Suppressor macrophage (primary cell): Measurements from ENCODE around the gene FAF1.

Source experiments
- DNase-seq, 4 experiments: peaks; one replicate each; pipeline ENCODE4 v3.0.0-alpha.2; 2020 to 2022

Gene FAF1

DNA sequence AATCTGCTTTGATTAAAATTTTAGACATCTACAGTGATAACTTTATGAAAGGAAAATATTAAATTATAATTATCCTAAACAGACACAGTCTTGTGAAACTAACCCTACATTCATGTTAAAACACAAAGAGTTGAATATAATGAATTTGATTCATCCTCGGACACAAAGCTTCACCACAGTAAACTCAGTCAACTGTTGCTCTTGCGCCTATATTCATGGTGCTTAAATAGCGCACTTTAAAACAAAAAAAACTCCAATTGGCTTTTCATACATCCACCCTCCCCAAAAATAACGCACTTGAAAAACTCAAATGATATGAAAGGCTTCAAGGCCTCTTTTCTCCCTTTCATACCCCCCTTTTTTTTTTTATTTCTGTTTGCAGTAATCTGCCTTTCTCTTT, 260.3 kb downstream of the FAF1 start:
- no peak for DNase-seq

DNA sequence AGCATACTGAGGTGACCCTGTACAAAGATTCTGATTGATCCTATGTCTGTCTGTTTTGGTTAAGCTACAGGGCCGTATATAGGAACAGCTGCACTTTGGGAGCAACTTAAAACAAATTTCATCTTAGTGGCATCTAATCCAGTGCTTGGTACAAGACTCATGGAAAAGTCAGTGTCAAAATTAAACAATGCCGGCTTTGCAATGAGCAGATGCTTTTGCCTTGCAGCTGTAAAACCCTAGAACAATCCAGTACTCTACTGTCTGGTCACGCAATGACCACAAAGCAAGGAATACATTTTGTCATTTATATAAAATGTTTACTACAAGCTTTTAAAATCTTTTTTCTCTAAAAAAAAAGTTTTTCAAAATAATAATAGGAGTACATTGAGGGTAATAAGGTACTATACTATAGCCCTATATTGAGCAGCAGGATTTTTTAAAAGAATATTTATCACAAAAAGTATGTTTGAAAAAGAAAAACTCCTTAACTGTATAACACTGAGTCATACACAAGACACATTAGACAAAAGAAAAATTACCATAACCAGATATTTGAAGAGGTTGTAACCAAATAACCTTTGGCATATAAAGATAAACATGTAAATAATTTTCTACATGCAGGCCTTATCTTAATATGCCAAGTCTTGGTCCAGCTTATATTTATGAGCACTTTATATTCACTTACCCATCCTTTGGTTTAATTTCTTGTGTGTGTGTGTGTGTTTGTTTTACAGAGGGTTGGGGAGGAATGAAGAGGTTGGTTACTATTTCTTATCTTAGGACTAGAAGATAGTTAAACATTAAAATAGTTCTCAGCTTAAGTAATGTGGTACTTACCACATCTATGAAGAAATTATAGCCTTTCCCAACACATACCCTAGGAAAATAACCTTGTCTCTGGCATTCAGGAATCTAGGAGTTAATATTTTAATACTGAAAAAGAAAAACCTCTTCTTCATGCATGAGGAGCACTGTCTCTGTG, 262.3 kb downstream of the FAF1 start:
- DNase-seq = no peak

DNA sequence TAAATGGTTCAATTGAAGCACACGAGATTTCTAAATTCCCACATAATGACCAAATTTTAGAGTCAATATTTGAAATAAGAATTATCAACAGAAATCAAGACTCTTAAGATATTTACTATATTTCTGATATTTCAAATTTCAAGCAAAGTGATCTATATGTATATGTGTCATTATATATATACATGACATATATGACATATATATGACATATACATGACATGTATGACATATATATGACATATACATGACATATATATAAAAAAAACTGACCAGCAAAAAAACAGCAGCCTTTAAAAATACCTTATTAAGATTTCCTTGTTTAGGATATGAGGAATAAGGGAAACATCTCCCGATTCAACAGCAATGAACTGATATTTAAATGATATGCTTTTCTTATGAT, 266.2 kb downstream of the FAF1 start:
- no peak for DNase-seq

DNA sequence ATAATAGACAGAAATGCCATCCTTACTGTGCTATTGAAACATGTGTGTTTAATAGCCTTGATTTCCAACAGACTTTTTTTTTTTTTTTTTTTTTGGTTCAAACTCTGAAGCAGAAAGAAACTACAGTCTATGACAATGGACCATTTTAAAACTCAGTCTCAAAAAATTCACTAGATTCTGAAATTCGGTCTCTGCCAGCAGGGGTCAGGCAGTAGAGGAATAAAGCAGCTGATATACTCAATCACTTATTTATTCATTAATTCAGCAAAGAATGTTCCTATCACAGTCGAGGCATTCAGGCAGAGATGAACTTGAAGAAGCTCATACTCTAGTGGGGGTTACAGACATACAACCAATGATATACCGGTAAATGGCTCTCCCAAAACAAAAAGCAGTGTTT, 275.9 kb downstream of the FAF1 start:
- DNase-seq = no peak

DNA sequence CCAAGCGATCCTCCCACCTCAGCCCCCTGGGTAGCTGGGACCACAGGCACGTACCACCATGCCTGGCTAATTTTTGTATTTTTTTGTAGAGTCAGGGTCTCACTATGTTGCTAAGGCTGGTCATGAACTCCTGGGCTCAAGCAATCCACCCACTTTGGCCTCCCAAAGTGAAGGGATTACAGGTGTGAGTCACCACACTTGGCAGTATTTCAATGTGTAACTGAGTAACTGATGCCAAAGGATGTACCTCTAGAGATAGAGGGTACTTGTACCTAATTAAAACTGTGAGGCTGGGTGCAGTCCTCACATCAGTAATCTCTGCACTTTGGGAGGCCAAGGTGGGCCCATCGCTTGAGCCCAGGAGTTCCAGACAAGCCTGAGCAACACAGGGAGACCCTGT, 278.1 kb downstream of the FAF1 start:
- DNase-seq = no peak

DNA sequence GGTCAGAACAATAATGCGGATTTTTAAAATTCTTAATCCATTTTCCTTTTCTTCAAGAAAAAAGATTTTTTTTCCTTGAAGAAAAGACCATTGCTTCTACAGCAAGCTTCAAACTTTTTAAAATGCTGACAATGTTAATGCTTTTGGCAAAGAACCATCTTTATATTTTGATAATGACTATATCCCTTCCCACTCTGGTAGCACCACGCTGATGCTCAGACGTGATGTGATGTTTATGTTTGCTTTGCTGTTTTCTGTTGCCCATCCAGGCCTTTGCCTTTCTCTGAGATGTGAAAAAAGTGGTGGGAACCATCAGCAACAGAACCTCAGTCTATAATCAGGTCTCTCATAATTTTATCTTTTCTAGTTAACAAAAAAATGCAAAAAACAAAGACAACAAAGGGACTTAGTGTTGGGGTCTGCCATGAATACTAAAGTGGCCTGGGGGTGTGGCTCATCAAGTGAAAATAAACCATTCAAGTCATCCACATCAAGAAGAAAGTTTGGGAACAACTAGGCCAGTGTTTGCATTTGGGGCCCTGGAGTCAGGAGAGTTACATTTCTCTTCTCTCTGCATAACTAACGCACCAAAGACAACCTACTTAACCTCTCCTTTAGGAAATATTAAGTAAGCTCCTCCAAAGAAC, 292.2 kb downstream of the FAF1 start:
- DNase-seq = no peak

DNA sequence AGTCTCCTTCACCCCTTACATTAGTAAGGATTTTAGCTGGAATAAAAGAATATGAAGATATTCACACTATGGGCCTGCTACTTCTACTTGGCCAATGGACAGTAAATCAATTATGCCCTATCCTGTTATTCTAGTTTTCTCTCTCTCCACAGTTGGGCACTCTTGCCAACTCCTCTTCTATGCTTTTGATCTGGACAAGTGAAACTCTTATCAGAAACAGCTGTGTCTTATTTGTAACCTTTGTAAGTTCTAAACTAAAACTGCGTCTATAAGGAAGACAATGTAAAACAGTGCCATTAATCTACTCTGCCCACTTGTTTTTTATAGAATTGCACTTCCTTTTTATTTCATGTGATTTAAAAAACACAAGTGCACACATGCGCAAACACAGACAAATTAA, 292.8 kb downstream of the FAF1 start:
- DNase-seq = peak in 1 of 4 experiments; percentile 2

DNA sequence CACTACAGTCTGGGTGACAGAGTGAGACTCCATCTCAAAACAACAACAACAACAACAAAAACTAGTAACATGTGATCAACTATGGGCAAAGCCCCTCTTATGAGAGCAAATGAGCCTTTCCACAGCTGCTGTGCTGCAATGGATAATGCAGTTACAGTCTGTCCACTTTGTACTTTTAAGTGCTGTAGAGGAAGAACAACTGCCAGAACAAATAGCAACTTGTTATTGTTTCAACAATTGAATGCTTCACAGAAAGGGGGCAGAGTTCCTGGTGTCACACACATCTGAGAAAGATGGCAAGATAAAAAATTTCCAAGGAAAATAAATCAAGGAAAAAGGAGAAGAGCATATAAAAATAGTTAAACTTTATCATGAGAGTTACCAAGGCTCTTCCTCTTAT, 293.2 kb downstream of the FAF1 start:
- DNase-seq = no peak

DNA sequence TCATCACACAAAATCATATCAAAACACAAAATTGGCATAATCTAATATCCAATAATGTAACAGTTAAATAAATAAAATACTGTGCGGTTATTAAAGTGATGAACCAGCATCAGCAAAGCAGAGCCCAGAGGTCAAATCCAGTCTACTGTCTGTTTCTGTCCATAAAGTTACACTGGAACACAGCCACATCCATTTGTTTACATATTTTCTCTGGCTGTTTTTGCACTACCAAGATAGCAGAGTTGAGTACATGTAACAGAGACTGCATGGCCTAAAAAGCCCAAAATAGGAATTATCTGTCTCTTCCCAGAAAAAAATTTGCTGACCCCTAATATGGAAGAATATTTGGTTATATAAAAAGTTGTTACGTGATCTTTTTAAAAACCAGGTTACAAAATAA, 294.7 kb downstream of the FAF1 start:
- DNase-seq = no peak

DNA sequence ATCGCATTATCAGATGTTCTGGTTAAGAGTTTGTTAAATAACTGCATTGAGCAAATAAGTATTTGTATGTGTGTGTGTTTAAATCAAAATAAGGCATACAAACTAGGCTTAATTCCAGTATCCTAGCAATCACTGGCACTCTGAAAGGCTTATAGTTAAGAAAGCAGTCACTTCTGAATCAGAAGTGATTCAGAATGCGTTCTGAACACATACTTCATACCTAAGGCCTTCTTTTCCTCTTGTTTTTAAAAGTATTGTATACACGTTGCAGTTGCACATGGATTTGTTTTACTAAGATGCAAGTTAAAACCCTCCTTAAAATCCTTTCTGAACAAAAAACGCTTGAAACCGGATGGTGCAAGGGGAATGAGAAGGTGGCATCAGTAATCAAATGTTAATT, 298.4 kb downstream of the FAF1 start:
- no peak for DNase-seq

DNA sequence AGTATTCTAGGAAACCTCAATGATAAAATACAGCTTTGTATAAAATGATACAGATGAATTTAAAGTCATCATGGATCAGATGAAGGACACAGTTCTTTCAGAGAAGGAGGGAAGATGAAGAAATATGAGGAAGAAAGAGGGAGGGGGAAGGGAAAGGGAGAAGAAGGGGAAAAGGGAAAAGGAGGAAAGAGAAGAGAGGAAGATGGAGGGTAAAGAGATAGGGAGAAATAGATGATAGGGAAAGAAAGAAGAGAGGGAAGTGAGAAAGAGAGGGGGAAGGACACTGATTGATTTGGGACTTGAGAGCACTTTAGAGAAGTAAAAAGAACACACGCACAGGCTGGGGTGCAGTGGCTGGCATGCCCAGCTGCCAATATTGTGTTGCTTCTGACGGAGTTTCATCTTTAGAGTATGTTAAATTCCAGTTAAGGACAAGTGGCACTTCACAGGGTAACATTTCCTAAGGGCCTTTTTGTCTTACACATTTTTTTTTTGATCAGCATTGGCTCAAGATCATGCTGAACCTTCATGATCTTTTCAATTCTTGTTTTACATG, 300.9 kb downstream of the FAF1 start:
- peak in 1 of 4 experiments; percentile 3 for DNase-seq

DNA sequence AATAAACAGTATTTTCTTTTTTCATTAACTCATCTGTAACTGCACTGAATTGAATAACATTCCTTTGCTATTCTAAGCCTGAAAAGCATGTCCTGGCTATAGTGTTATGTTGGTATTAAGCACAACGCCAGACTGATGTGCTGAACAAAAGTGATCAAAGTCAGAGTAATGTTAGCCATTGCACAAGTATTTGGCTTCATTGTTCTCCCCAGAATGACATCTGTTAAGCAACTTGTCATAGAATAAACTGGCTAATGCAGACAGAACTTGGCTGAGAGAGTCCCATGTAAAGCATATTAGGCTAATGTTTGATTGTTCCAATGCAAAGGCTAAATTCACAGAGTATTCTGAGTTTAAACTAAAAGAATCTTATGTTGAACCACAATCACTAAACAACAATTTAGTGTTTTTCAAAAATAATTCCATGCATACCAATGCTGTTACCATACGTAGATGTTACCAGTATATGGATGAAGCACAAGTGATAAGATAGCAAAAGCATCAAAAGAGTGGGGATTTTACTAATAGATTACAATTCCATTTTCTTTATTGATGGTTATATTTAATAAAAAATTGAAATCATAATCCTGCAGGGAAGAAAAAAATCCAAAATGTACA, 301.5 kb downstream of the FAF1 start:
- no peak for DNase-seq

DNA sequence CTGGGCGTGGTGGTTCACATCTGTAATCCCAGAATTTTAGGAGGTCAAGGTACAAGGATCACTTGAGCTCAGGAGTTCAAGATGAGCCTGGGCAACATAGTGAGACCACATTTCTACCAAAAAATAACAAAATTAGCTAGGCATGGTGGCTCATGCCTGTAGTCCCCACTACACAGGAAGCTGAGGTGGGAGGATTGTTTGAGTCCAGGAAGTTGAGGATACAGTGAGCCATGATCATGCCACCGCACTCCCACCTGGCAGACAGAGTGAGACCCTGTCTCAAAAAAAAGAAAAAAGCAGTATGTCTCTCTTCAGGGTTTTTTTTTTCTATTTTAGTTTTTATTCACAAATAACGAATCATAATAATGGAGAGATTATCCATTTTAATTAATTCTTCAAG, 303.1 kb downstream of the FAF1 start:
- DNase-seq = no peak

DNA sequence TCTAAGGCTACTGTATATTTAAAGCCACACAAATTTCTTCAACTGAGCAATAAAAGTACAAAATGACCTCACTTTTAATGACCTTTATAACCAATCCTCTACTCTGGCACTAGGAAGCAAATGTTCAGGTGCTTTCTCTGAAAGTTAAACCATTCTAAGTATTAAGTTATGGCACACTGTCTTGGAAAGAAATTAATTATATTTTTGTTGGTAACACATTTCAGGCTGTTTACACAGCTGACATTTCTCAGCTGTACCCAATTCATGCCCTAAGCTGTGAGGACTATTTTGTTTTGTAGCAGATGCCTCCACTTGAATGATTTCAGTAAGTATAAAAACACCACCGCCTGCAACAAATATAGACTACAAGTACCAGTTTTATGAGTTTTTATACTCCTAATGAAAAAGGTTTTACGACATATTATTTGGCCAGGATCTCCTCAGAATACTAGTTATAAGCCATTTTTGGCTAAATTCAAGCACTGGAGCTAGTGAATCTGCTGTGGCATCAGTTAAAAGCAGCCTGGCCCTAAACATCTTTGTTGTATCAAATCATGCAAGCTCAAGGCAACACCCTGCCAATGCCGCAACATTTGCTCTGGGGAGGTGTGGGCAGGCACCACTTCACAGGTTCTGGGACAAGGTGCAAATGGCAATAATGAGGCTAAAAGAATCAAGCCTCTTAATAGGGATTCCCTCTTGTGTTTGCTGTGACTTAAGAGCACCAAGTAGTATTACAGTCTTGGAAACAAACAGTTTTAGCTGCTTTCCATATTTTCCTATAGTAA, 308.4 kb downstream of the FAF1 start:
- no peak for DNase-seq

DNA sequence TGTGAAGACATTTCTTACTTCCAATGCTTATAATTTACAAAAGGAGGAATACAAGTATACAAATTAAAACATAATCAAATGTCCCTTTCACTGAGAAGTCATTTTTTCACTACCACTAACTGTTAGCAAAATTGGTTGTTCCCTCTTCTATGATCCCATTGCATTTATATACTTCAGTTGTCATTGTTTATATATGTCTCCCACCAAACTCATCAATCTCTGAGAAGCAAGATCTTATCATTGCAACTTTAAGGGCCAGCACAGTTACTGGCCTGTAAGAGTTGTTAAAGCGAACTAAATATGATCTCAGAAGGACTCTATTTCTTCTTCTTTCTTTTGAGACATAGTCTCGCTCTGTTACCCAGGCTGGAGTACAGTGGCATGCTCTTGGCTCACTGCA, 313.5 kb downstream of the FAF1 start:
- no peak for DNase-seq

DNA sequence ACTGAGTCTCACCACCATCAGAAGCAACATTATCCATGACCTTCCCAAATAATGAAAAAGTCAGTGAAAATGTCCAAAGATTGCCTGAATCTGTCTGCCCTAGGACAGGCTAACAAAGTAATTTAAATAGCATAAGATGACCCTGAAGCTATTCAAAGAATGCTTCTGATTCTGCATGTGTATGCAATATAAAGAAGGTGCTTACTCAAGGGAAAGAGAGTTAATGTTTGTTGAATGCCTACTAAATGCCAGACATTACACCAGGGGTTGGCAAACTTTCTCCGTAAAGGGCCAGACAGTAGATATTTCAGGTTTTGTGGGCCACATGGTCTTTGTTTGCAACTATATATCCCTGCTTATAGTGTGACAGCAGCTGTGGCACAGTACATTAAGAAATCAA, 314.9 kb downstream of the FAF1 start:
- no peak for DNase-seq

DNA sequence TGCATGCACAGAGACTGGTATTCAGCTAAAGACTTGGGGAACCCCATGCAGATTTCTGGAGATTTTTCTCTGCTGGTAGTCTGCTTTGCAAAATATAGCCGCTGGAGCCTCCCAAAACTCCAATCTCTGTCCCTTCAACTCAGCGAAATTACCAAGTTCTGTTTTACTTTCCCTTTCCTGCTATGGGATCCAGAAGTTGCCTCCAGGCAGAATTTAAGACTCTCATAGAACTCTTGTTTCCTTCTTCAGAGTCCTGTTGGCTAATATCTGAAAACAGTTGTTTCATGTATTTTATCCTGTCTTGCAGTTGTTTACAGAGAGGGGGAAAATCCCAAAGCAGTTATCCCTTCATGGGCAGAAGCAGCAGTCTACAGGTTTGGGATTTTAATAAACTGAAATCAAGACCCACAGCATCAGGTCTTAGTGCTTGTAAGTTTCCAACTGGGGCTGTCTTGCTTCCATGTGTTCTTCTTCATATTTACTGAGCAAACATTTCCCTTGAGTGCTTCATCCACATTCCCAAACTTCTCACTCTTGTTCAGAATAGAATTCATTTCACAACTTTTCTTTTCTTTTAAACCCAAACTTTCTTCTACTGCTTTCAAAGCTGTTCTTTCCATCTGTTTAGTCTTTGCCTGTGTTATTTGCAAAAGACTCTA, 315.5 kb downstream of the FAF1 start:
- DNase-seq = no peak

DNA sequence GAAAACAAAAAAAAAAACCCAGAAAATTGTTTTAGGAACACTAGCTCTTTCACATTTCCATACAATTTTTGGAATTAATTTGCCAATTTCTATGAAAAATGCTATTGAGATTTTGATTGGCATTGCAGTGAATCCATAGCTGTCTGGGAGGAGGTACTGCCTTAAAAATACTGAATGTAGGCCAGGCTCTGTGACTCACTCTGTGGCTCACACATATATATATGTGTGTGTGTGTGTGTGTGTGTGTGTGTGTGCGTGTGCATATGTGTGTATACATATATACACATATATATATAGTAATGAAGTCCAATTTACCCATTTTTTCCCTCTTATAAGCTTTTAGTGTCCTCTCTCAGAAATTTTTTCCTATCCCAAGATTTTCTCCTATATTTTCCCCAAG, 322.6 kb downstream of the FAF1 start:
- DNase-seq = no peak

DNA sequence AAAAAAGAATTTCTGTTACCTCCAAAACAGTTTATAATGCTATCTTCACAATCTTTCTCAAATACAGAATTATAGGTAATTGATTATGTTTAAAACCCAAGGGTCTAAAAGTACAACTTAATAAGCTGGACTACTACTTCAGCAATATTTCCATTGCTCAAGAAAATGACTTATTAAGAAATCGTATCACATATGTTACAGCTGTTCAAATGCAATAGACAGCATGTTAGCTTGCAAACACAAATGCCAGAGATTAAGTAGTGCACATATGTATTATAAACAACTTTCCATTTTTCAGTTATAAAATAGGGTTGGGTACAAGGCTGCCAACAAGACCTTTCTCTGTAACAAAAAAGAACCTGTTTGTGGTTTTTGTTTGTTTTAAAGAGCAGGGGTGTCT, 325.8 kb downstream of the FAF1 start:
- no peak for DNase-seq

DNA sequence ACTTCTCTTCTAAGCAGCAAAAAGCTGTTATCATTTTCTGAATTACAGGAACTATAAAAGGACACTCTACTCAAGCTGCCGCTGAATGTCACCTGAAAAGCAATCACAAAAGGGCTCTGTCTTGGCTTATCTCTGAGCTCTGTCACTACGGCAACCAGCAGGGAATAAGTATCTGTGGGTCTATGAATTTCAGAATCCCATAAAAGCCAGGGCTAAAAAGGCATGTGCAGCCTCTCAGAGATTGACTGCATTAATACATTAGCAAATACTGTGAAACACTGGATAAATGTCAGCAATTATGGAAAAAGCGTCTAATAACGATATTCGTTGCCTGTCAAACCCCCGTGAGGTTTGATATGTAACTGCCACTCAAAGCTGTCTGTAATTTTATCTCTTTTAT, 326.6 kb downstream of the FAF1 start:
- no peak for DNase-seq

DNA sequence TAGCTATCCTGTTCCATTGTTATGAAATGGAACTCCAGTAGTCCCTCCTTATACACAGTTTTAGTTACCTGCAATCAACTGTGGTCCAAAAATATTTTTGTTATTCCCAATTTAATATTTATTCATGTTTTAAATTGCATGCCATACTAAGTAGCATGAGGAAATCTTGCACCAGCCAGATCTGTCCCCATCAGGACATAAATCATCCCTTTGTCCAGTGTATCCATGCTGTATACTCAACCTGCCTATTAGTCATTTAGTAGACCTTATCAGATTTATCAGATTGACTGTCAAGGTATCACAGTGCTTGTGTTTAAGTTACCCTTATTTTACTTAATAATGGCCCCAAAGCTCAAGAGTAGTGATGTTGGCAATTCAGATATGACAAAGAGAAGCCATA, 328.9 kb downstream of the FAF1 start:
- DNase-seq = no peak

DNA sequence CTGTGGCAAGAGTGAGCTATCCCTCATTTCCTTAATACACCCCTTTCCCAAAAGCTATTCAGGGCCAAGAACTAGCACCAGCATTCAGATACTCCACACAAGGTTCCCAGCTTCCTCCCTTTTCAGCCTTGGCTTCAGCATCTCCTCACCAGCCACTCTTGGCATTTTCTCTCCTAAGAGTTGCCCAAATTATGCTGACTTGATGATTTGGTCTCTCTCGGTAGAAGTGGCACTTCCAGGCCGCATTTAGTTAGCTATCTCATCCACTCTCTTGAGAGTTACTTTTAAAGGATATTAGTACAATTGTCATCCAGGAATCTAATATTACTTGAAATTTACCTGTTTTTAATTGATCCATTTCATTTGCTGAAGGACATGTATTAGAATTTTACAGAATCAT, 337.8 kb downstream of the FAF1 start:
- no peak for DNase-seq
